ENCODE results near the gene RELN.

The RELN gene

GRCh38 chr7:103889451-103889850, 100.0 kb downstream of the RELN start:
- DNase-seq, result no peak

GRCh38 chr7:103888603-103889153, 100.8 kb downstream of the RELN start:
- no peak for DNase-seq

- no peak for DNase-seq
Measured at GRCh38 chr7:103887853-103888602, 101.4 kb downstream of the RELN start.

GRCh38 chr7:103887050-103887449, 102.4 kb downstream of the RELN start:
- DNase-seq, result no peak

GRCh38 chr7:103879928-103880600, 109.4 kb downstream of the RELN start:
- peak; percentile 39 for DNase-seq

GRCh38 chr7:103879411-103879810, 110.0 kb downstream of the RELN start:
- DNase-seq, result no peak

GRCh38 chr7:103877565-103877964, 111.9 kb downstream of the RELN start:
- no peak for DNase-seq

GRCh38 chr7:103875718-103876117, 113.7 kb downstream of the RELN start:
- DNase-seq, result no peak

- no peak for DNase-seq
Measured at GRCh38 chr7:103871473-103871872, 118.0 kb downstream of the RELN start.

- no peak for DNase-seq
Measured at GRCh38 chr7:103870664-103871063, 118.8 kb downstream of the RELN start.

- DNase-seq, result no peak
Measured at GRCh38 chr7:103867874-103868273, 121.6 kb downstream of the RELN start.

GRCh38 chr7:103866919-103867318, 122.5 kb downstream of the RELN start:
- peak; percentile 89 for DNase-seq

- DNase-seq, result no peak
Measured at GRCh38 chr7:103865442-103865841, 124.0 kb downstream of the RELN start.

- DNase-seq, result no peak
Measured at GRCh38 chr7:103862302-103863035, 127.0 kb downstream of the RELN start.

- no peak for DNase-seq
Measured at GRCh38 chr7:103859709-103860108, 129.7 kb downstream of the RELN start.

GRCh38 chr7:103857435-103857834, 132.0 kb downstream of the RELN start:
- DNase-seq, result peak; percentile 69

GRCh38 chr7:103856929-103857328, 132.5 kb downstream of the RELN start:
- no peak for DNase-seq

GRCh38 chr7:103855671-103856070, 133.8 kb downstream of the RELN start:
- no peak for DNase-seq

- DNase-seq, result no peak
Measured at GRCh38 chr7:103854611-103855010, 134.8 kb downstream of the RELN start.

GRCh38 chr7:103851357-103851756, 138.1 kb downstream of the RELN start:
- no peak for DNase-seq

- DNase-seq, result no peak
Measured at GRCh38 chr7:103843689-103844480, 145.6 kb downstream of the RELN start.

GRCh38 chr7:103833401-103833800, 156.1 kb downstream of the RELN start:
- no peak for DNase-seq

GRCh38 chr7:103832438-103832837, 157.0 kb downstream of the RELN start:
- no peak for DNase-seq
